Panc1 (cell line): ENCODE results near the gene PCDHGA1.

ENCODE experiments used
- SIN3A ChIP-seq: IDR thresholded peaks from 2 replicates; pipeline ENCODE4 v1.6.1; 2012; ENCODE audit warnings: low read depth, mild to moderate bottlenecking, low read length, moderate library complexity, borderline replicate concordance; ENCODE audit not compliant: insufficient read depth
- TF ChIP-seq, protein P1 (sequence below): fragments of 450-650 bp; IDR thresholded peaks from 2 replicates; pipeline ENCODE4 v1.5.1; 2017; ENCODE audit warnings: mild to moderate bottlenecking

DNA sequence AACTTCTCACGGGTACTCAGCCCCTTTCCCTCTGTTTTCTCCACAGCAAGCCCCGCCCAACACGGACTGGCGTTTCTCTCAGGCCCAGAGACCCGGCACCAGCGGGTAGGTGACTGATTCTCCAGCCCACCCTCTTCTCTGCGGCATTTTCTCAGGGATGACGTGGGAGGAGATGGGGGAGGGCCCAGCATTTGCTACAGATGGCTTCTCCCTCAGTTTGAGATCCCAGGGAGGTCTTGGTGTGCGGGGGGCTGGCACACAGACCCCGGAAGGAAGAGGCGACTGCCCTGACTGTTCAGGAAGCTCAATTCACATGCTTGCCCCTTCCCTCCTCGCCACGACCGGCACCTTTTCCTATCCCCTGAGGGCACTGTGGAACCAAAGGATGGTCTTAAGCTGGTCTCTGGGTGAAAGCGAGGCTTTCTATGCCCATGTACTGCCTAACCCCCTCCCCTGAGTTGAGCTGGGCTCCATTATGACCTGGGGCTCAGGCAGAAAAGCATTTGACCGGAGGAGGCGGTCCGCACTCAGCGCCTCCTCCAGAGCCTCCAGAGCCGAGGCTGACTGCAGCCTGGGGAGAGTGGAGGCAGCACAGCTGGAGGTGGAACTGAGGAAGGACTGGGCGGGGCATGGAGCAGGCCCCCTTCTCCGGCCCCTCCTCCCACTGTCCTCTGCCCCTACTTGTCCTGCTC lies 164.6 kb downstream of the PCDHGA1 start:
- TF ChIP-seq, protein P1, sequence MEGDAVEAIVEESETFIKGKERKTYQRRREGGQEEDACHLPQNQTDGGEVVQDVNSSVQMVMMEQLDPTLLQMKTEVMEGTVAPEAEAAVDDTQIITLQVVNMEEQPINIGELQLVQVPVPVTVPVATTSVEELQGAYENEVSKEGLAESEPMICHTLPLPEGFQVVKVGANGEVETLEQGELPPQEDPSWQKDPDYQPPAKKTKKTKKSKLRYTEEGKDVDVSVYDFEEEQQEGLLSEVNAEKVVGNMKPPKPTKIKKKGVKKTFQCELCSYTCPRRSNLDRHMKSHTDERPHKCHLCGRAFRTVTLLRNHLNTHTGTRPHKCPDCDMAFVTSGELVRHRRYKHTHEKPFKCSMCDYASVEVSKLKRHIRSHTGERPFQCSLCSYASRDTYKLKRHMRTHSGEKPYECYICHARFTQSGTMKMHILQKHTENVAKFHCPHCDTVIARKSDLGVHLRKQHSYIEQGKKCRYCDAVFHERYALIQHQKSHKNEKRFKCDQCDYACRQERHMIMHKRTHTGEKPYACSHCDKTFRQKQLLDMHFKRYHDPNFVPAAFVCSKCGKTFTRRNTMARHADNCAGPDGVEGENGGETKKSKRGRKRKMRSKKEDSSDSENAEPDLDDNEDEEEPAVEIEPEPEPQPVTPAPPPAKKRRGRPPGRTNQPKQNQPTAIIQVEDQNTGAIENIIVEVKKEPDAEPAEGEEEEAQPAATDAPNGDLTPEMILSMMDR: no peak
- TF ChIP-seq SIN3A: no peak
